DMS79 (cell line): ENCODE results near the gene GOLGA7B.

ENCODE experiments used
- DNase-seq: peaks from one replicate; lab custom pipeline; 2025; lab: John Stamatoyannopoulos, UW

The GOLGA7B gene

GRCh38 chr10:97849687-97850402, at the start of gene GOLGA7B:
Gene GOLGA7B, plus strand, starts transcription at chr10:97849843. Its CDS starts 461 bp downstream, at chr10:97850304.
- no peak for DNase-seq

GRCh38 chr10:97800474-97800873, 49.2 kb upstream of the GOLGA7B start:
- no peak for DNase-seq

- DNase-seq, result no peak
These were observed 48.2 kb upstream of the GOLGA7B start for GRCh38 chr10:97801422-97801821.

GRCh38 chr10:97805096-97805884, 44.4 kb upstream of the GOLGA7B start:
- no peak for DNase-seq

GRCh38 chr10:97805949-97806348, 43.7 kb upstream of the GOLGA7B start:
- no peak for DNase-seq

GRCh38 chr10:97810446-97810845, 39.2 kb upstream of the GOLGA7B start:
- DNase-seq, result no peak

- DNase-seq, result no peak
These were observed 37.7 kb upstream of the GOLGA7B start for GRCh38 chr10:97811958-97812357.

- no peak for DNase-seq
These were observed 36.9 kb upstream of the GOLGA7B start for GRCh38 chr10:97812696-97813095.

- no peak for DNase-seq
These were observed 36.3 kb upstream of the GOLGA7B start for GRCh38 chr10:97813311-97813710.

GRCh38 chr10:97814996-97815395, 34.6 kb upstream of the GOLGA7B start:
- DNase-seq, result no peak

- DNase-seq, result no peak
These were observed 33.0 kb upstream of the GOLGA7B start for GRCh38 chr10:97816609-97817008.

- DNase-seq, result no peak
These were observed 31.1 kb upstream of the GOLGA7B start for GRCh38 chr10:97818572-97818971.

GRCh38 chr10:97820096-97820704, 29.4 kb upstream of the GOLGA7B start:
- DNase-seq, result no peak

GRCh38 chr10:97821308-97822038, 28.2 kb upstream of the GOLGA7B start:
- DNase-seq, result no peak

- DNase-seq, result no peak
These were observed 27.4 kb upstream of the GOLGA7B start for GRCh38 chr10:97822261-97822687.

- DNase-seq, result no peak
These were observed 25.9 kb upstream of the GOLGA7B start for GRCh38 chr10:97823734-97824133.

- DNase-seq, result no peak
These were observed 24.5 kb upstream of the GOLGA7B start for GRCh38 chr10:97825020-97825760.

- no peak for DNase-seq
These were observed 22.8 kb upstream of the GOLGA7B start for GRCh38 chr10:97826892-97827291.

GRCh38 chr10:97827702-97828291, 21.8 kb upstream of the GOLGA7B start:
- DNase-seq, result no peak

GRCh38 chr10:97828721-97829120, 20.9 kb upstream of the GOLGA7B start:
- no peak for DNase-seq

- peak; percentile 81 for DNase-seq
These were observed 19.6 kb upstream of the GOLGA7B start for GRCh38 chr10:97830064-97830463.
